ENCODE data around the gene RNF208. TPM values are rescaled to one million over a fixed set of nuclear protein-coding genes. Genes with fewer than 3 reads are reported as not detected.

Gene RNF208
- total and polyA plus RNA-seq, 9 of the 15 experiments (the other 6 are each of a cell fraction or from before 2014, with no cell fraction given) = 0.15 to 6.9 (median 0.50) TPM; not detected in 2

- Histone ChIP-seq H3K27me3 (ENCODE audit: control insufficient read depth in 2 of 2, insufficient read depth in 2 of 2, low read length in 2 of 2) (no peaks in the 10 kb centered on the region), H2AFZ (ENCODE audit: low read depth, low read length) (no peak overlapping the region), H3K9ac (ENCODE audit: insufficient read depth in 1 of 2, low read depth in 2 of 2, low read length in 2 of 2) (peak overlapping the region in 1 of 2 experiments; percentile 85; a peak in 2 of 4 replicates), H3K9me3 (replicated peaks; ENCODE audit: control insufficient read depth, insufficient read depth, low read depth, low read length) (no peaks in the 10 kb centered on the region), H3K36me3 (ENCODE audit: control insufficient read depth, insufficient read depth, low read length) (no peaks in the 10 kb centered on the region), H3K79me2 (ENCODE audit: control insufficient read depth, insufficient read depth, low read length) (peaks cover 16% of the 10 kb centered on the region), H3K4me3 (no peak overlapping the region), H3K9me1 (ENCODE audit: control insufficient read depth, insufficient read depth, low read length) (no peaks in the 10 kb centered on the region), H3K4me1 (replicated peaks in 1 of 2; ENCODE audit: control insufficient read depth in 2 of 2, insufficient read depth in 2 of 2, low read length in 2 of 2) (peaks cover 7 to 73% of the 10 kb centered on the region in 2 experiments; a peak in 4 of 5 replicates), H4K20me1 (replicated peaks; ENCODE audit: control insufficient read depth, insufficient read depth, low read length) (no peaks in the 10 kb centered on the region; the same call in 1 of the 2 replicates), H3K4me2 (ENCODE audit: insufficient read depth, low read length) (no peak overlapping the region), H3K27ac (ENCODE audit: extremely low read depth, low read depth, low read length) (no peak overlapping the region)
- 67% methylated on average over 12 of the region's 18 CpGs for WGBS (ENCODE audit: insufficient coverage, low coverage, missing lambda C conversion rate)
- ATAC-seq = no peak
- no peak for DNase-seq (ENCODE audit: extremely low read depth in 1 of 4, low spot score in 3 of 4)
- FAIRE-seq = no peak
- ChIA-PET POLR2A (interaction anchor here (1.2 to 8.3 kb wide), 2 partner anchors 8 to 41 kb away, joined by 4 to 221 read pairs; partner anchors contain the start of gene TUBB4B), CTCF (ENCODE audit: low intra/inter-chr PET ratio) (no interaction called here)
- BruUV-seq (replicated peaks) = no TSS peak
- in situ Hi-C loops (cut with MboI) (no loop called here), intact Hi-C loops (cut with micrococcal nuclease) (no loop called here)
- TF ChIP-seq MTA2 (IDR thresholded peaks at IDR 0.05; ENCODE audit: low read depth) = no peak
- peak; percentile 62 for TF ChIP-seq ZFP36 (IDR thresholded peaks at IDR 0.05; ENCODE audit: low read depth, low read length, partially characterized antibody)
- TF ChIP-seq, protein P1, sequence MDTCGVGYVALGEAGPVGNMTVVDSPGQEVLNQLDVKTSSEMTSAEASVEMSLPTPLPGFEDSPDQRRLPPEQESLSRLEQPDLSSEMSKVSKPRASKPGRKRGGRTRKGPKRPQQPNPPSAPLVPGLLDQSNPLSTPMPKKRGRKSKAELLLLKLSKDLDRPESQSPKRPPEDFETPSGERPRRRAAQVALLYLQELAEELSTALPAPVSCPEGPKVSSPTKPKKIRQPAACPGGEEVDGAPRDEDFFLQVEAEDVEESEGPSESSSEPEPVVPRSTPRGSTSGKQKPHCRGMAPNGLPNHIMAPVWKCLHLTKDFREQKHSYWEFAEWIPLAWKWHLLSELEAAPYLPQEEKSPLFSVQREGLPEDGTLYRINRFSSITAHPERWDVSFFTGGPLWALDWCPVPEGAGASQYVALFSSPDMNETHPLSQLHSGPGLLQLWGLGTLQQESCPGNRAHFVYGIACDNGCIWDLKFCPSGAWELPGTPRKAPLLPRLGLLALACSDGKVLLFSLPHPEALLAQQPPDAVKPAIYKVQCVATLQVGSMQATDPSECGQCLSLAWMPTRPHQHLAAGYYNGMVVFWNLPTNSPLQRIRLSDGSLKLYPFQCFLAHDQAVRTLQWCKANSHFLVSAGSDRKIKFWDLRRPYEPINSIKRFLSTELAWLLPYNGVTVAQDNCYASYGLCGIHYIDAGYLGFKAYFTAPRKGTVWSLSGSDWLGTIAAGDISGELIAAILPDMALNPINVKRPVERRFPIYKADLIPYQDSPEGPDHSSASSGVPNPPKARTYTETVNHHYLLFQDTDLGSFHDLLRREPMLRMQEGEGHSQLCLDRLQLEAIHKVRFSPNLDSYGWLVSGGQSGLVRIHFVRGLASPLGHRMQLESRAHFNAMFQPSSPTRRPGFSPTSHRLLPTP (IDR thresholded peaks at IDR 0.05; ENCODE audit: borderline replicate concordance, extremely low read depth, insufficient read length) = no peak
- TF ChIP-seq TRIM24 (IDR thresholded peaks at IDR 0.05) = no peak
- no peak for TF ChIP-seq ZZZ3 (IDR thresholded peaks at IDR 0.05)
- TF ChIP-seq SMC3 (conservative IDR thresholded peaks at IDR 0.05; ENCODE audit: insufficient read depth, low read depth, low read length) = no peak
- TF ChIP-seq POLR2G (IDR thresholded peaks at IDR 0.05; ENCODE audit: low read depth, low read length) = peak; percentile 28; the same call in 1 of the 2 replicates
- 0 out of 2 replicates have a peak, but pooled peaks have one; percentile 33 for TF ChIP-seq ZBTB7A (IDR thresholded peaks at IDR 0.05; ENCODE audit: borderline replicate concordance, control insufficient read depth, low read depth, low read length)
- no peak for TF ChIP-seq SLC30A9 (CRISPR knock-in tag; IDR thresholded peaks at IDR 0.05)
- TF ChIP-seq, protein P2, sequence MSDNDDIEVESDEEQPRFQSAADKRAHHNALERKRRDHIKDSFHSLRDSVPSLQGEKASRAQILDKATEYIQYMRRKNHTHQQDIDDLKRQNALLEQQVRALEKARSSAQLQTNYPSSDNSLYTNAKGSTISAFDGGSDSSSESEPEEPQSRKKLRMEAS (CRISPR knock-in tag; IDR thresholded peaks at IDR 0.05) = peak; percentile 56
These were observed 28.5 kb upstream of the RNF208 start for GRCh38 chr9:137250329-137251193.

Data from K562 (cell line).